ENCODE results near the gene AZI2.

AZI2 gene

DNA sequence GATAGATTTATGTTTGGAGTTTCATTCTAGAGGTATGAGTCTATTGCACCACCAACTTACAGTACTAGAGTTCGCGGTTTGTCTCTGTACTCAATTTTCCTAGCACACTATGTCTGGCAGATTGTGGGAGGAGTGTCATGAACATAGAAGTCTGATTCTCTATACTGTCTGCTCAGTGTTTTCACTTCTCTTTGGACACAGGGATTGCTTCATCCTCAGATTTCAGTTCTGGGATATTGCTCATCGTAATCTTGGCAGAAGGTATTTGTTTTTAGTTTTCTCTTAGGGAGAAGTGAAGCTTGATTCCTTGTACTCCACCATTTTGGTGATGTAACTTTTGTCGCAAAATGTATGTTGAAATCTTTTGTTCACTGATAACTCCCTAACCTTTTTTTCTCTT lies 27.8 kb upstream of the AZI2 start:
- DNase-seq (ENCODE audit: low read depth in 1 of 2, low spot score in 1 of 2), result peak in 1 of 2 experiments; percentile 77
- H3K4me3 ChIP-seq (replicated peaks; ENCODE audit: insufficient read depth, low read length), result no peak overlapping the region
- no peak overlapping the region for H3K27ac ChIP-seq (replicated peaks)
- TF ChIP-seq POLR2AphosphoS5 (IDR thresholded peaks at IDR 0.05; ENCODE audit: low read depth), result no peak
- TF ChIP-seq SPI1 (IDR thresholded peaks at IDR 0.05; ENCODE audit: borderline replicate concordance, low read depth), result no peak
- TF ChIP-seq CTCF (IDR thresholded peaks at IDR 0.05; ENCODE audit: insufficient read depth, low read length), result no peak
- no peak for TF ChIP-seq REST (IDR thresholded peaks at IDR 0.05; ENCODE audit: insufficient replicate concordance, low read depth)
- TF ChIP-seq GABPA (IDR thresholded peaks at IDR 0.05; ENCODE audit: low read depth), result no peak
- no peaks in the 10 kb centered on the region for H3K27me3 ChIP-seq (ENCODE audit: insufficient read depth, poor library complexity, severe bottlenecking)

GRCh38 chr3:28349469-28350000 lies 911 bp upstream of the AZI2 start:
- no peak for TF ChIP-seq POLR2AphosphoS5 (IDR thresholded peaks at IDR 0.05; ENCODE audit: low read depth)
- no peak for TF ChIP-seq SPI1 (IDR thresholded peaks at IDR 0.05; ENCODE audit: borderline replicate concordance, low read depth)
- no peak for TF ChIP-seq CTCF (IDR thresholded peaks at IDR 0.05; ENCODE audit: insufficient read depth, low read length)
- no peak for TF ChIP-seq GABPA (IDR thresholded peaks at IDR 0.05; ENCODE audit: low read depth)
- TF ChIP-seq REST (IDR thresholded peaks at IDR 0.05; ENCODE audit: insufficient replicate concordance, low read depth), result no peak
- Histone ChIP-seq H3K4me3 (replicated peaks; ENCODE audit: insufficient read depth, low read length) (peak overlapping the region; percentile 78), H3K27me3 (ENCODE audit: insufficient read depth, poor library complexity, severe bottlenecking) (no peaks in the 10 kb centered on the region), H3K27ac (replicated peaks) (peak overlapping the region; percentile 98)
- no peak for DNase-seq (ENCODE audit: low read depth in 1 of 2, low spot score in 1 of 2)

DNA sequence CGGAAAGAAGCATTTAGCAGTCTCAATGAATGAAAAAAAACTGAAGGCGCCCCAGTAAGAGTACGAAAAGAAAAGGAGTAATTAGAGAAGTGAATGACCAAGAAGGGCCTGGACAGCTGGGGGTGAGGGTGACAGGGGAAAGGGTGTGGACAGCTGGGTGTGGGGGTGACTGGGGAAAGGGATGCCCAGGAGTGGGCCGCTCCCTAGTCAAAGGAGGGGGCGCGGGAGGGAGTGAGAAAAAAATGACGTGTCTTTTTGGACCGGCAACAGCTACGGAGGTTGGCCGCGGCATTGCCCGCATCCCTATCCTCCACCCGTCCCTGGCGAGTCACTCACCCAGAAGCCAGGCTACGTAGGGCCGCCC lies 377 bp downstream of the AZI2 start:
- Histone ChIP-seq H3K4me3 (replicated peaks; ENCODE audit: insufficient read depth, low read length) (peak overlapping the region; percentile 78), H3K27ac (replicated peaks) (peak overlapping the region; percentile 98), H3K27me3 (ENCODE audit: insufficient read depth, poor library complexity, severe bottlenecking) (no peaks in the 10 kb centered on the region)
- DNase-seq (ENCODE audit: low read depth in 1 of 2, low spot score in 1 of 2), result peak in 1 of 2 experiments; percentile 78
- TF ChIP-seq GABPA (IDR thresholded peaks at IDR 0.05; ENCODE audit: low read depth), result no peak
- no peak for TF ChIP-seq SPI1 (IDR thresholded peaks at IDR 0.05; ENCODE audit: borderline replicate concordance, low read depth)
- TF ChIP-seq REST (IDR thresholded peaks at IDR 0.05; ENCODE audit: insufficient replicate concordance, low read depth), result no peak
- TF ChIP-seq CTCF (IDR thresholded peaks at IDR 0.05; ENCODE audit: insufficient read depth, low read length), result no peak
- no peak for TF ChIP-seq POLR2AphosphoS5 (IDR thresholded peaks at IDR 0.05; ENCODE audit: low read depth)
